GM21529 (cell line): ENCODE results near the gene IMPG2.
"Not testable (repeated sequence)": the region's sequence is repeated elsewhere in the genome, so short reads cannot be mapped to it uniquely, and the experiment has no call there.

Source experiments
- ATAC-seq: cut with Tn5 transposase; IDR thresholded peaks from one replicate; pipeline ENCODE4 v1.9.1; 2021; ENCODE audit not compliant: unreplicated experiment

Gene IMPG2

DNA sequence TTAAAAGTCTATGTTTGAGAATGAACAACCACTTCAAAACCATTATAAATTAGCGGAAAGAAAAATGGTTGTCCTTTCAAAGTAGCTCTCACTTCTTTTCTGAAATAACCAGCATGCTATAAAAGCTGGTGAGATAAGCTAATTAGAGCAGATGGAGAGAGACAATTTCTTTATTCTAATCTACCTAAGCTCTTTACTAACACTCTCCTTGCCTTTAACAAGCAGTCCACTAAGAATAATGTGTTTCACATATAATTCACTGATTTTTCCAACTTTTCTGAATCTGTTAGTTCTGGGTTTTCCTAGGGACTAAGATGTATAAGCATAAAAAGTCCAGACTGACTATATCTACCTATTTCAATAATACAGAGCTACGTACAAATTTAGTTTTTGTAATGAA is at the start of gene IMPG2:
Gene IMPG2 (minus strand): TSS at position 101 of the 400 bp plus-strand sequence. CDS start 203 bp downstream, outside the sequence.
- ATAC-seq: no peak

DNA sequence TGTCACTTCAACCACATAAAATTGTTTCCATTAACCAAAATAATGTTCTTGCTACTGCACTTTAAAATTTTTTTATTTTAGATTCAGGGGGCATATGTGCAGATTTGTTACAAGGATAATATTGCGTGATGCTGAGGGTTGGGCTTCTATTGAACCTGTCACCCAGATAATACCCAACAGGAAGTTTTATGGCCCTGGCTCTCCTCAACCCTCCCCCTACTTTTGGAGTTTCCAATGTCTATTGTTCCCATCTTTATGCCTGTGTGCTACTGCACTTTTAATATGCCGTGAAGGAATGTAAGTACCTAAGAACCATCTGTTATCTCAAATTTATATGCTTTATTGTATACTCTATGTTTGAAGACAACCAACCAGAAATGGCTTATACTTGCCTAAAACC is 42.0 kb upstream of the IMPG2 start:
- no peak for ATAC-seq

DNA sequence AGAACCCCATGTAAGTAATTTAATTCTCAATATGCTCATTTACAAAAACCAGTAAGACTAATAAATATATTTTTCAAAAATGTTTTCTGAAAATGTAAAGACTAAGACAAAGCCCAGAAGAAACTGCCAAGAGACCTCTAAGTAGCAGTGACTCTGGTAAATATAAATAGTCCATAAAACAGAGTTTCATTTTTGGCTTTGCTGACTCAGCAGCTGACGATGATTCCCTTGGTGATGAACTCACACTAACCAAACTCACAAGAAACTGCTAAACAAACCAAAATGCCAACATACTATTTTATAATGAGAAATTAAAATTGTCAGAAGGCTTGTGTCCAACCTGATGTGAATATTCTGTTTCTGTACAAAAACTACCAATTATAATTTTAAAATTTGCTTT is 31.5 kb upstream of the IMPG2 start:
- no peak for ATAC-seq

DNA sequence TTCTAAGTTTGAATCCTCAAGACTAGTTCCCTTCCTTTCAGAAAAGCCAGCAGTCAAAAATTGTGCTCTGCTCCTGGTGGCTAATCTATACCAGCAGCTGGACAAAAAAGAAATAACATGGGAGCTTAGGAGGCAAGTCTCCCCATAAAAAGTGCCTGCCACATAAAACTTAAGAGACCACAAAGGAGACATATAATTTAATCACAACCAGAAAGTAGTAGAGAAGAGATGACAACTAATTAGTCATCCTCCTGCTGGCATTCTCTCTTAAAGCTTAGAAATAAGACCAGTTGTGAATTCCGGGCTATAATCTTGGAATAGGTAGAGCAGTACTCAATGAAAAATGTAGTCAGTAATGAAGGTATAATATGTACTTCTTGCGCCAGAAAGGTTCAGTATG is 20.2 kb upstream of the IMPG2 start:
- no peak for ATAC-seq

DNA sequence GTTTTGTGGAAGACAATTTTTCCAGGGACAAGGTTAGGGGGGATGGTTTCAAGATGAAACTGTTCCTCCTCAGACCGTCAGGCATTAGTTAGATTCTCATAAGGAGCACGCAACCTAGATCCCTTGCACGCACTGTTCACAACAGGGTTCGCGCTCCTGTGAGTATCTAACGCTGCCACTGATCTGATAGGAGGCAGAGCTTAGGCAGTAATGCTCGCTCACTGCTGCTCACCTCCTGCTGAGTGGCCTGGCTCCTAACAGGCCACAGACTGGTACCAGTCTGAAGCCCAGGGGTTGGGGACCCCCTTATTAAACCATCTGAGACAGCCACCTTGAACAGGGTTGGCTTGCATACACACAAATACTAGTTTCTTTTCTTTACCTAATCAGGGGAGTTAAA is 13.5 kb upstream of the IMPG2 start:
- ATAC-seq: no peak

DNA sequence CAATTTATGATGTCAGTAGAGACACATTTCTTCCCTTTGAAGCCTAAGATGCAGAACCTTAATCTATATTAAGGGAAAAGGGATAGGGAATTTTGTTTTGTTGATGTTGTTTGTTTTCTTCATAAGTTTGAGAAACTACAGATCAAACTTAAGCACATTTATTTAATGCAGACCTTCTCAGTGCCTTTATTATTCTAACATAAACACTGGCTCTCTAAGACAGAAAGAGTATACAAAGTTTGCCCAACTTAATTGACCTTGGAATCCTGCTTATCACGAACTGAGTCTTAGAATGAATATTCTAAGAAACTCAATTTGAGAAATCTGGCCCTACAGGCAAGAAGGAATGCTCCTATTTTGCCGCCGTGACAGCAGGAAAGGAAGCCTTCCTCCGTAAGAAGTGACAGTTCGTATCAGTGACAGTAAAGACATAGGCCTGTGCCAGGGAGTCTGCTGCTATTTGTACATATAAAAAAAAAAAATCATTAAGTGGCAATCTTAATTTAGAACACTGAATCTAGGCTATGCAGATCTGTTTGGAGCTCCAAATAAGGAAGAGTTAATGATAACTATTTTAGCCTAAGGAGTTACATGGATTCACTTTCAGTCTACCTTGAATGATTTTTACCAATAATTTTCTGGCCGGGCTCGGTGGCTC is 8.8 kb upstream of the IMPG2 start:
- ATAC-seq: no peak

DNA sequence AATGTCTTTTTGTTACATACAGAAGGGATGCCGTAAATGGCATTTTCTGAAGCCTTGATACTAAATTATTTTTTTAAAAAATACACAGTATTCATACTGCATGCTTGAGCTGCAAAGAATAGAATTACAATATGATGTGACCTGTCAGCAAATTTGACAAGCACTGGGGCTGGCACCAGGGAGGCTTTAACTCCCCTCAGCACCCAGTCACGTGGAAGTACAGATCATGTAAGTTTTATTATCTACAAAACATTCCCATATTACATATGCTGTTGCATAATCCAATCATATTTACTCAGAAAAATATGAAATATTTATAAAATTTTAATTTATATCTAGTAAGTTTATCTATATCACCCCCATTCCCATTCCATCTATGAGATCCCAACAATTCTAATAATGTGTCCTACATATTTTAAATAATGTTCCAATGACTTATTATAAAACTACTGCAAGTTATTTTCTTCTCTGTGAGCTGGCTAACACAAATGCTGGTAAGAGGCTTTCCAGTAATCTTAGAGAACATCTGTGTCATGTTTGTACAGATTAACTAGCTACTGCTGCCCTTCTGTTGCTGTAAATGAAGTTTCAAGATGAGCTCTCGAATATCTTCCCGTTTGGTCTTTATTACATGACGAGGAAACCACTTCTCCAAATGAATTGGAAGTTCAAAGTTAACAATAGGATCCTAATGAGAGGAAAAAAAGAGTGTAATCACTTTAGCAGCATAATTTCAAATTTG is 5.2 kb upstream of the IMPG2 start:
- no peak for ATAC-seq

DNA sequence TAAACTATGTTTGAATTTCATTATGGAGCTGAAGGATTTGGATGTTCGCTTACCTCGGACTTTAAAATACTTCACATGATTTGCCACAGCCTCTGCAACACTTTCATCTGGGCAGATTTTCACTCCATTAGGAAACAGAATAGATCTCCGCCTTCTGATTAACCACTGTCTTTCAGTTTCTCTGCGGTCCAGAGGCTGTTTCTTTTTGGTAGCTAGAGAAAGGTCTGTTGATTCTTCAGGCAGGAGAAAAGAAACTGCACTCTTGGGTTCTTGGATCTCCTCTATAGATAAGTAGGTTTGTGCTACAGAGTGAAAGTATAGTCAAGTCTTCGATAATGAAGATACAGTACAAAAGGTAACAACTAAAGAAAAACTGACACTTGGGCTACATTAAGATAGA is 844 bp downstream of the IMPG2 start:
- ATAC-seq: no peak

DNA sequence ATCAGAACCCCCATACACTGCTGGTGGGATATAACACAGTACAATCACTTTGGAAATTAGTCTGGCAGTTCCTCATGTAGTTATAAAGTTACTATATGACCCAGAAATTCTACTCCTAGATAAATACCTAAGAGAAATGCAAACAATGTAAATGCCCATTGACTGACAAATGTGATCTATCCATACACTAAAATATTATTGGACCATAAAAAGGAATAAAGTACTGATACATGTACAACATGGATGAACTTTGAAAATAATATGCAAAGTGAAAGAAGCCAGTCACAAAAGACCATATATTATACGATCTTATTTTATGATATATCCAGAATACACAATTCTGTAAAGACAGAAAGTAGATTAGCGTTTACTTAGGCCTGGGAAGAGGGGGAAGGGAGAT is 7.8 kb downstream of the IMPG2 start:
- no peak for ATAC-seq

DNA sequence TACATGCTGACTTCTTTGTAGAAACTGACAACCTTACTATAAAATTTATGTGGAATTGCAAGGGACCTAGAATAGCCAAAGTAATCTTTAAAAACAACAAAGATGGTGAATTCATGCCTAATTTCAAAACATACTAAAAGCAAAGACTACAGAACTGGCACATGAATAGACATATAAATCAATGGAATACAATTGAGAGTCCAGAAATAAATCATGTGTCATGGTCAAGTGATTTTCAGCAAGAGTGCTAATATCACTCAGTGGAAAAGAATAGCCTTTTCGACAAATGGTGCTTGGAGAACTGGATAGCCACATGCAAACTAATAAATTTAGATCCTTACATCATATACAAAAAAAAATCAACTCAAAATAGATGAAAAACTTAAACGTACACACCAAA is 8.7 kb downstream of the IMPG2 start:
- ATAC-seq: no peak

DNA sequence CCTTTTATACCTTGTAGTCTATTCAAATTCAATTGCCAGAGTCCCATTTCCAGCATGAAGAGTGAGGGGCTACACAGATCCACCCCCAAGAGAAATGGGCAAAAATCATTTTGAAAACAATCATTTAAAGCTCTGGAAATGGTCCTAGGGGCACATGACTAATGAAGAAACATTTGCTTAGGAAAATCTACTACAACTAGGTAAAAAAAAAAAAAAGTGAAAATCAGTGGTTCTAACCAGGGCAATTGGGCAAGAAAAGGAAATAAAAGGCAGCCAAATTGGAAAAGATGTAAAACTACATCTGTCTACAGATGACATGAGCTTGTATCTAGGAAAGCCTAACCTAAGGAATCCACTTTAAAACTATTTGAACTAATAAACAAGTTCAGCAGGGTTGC is 9.4 kb downstream of the IMPG2 start:
- ATAC-seq: no peak

DNA sequence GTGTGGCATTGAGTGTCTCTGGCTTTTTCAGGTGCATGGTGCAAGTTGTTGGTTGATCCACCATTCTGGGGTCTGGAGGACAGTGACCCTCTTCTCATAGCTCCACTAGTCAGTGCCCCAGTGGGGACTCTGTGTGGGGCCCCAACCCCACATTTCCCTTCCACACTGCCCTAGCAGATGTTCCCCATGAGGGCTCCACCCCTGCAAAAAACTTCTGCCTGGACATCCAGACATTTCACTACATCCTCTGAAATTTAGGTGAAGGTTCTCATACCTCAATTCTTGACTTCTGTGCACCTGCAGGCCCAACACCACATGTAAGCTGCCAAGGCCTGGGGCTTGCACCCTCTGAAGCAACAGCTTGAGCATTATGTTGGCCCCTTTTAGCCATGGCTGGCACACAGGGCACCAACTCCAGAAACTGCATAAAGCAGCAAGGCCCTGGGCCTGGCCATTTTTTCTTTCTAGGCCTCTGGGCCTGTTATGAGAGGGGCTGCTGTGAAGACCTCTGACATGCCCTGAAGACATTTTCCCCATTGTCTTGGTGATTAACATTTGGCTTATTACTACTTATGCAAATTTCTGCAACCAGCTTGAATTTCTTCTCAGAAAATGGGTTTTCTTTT is 12.1 kb downstream of the IMPG2 start:
- ATAC-seq: not testable (repeated sequence)

DNA sequence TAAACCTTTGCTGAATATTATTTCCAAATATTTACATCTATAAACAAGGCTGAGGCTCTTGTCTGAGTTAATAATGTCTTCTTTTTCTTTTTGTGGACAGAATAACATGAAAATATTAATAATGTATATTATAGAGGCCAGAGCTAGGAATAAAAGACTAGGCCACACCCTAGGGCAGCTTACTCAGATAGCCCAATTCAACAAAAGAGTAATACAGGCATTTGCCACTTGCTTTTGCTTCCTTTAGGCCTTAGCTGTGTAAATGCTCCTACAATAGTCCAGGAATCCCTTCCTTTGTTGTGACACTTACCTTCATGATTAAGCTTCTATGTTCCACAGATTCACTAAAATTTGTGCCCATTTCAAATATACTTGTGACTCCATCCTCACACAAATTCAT is 16.5 kb downstream of the IMPG2 start:
- ATAC-seq: no peak

DNA sequence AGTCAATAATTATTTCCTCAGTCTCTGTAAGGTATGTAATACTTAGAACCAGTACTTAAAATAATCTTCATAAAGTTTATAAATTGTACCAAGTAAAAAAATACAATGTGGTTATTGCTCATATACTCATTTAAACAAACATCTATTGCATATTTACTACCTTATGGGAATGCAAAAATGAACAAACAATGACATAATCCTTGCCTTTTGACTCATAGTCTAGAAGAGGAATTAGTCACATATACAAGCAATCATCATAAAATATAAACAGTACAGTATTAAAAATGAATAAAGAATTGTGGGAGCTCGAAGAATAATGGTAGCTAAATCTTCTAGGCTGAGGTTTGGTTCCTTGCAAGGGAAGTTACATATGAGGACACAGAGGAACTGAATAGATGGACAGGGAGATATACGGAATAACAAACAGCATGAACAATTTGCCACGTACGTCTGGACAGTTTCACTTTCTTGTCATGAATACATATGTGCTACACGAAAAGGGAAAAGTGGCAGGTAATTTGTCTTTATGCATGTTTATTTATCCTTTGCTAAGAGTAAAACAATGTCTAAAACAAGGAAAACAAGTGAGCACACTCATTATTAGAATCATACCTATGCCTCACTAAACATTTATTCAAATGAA is 17.2 kb downstream of the IMPG2 start:
- ATAC-seq: no peak

DNA sequence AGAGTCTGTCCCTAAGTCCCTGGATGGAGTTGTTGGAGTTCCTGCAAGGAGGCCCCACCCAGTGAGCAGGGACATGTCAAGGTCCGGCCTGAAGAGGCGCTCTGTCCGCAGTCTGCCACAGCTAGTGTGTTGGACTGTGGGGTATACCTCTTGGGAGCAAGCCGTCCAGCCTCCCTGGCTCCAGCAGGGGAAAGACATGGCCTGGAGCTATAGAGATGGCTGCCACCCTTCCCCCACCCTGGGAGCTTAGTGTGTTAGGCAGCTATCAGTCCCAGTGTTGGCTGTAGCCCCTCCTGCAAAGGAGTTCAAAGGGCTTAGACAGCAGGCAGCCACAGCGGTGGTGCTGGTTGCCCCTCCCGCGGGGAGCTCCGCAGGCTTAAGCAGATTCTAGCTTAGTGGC is 20.3 kb downstream of the IMPG2 start:
- no peak for ATAC-seq

DNA sequence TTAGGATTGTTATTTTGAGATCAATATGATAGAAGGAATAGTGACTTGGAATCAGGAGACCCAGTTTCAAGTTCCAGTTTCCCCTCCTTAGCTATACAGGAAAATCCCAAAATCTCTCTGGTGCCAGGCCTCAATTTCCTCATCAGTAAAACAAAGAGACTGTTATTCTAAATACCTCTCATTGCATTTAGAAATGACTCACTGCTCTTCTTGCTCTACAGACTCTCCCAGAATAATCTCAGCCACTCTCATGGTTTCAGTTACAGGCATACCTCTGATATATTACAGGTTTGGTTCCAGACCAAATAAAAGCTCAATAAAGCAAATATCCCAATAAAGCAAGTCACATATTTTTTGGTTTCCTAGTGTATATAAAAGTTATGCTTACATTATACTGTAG is 28.3 kb downstream of the IMPG2 start:
- ATAC-seq: no peak

DNA sequence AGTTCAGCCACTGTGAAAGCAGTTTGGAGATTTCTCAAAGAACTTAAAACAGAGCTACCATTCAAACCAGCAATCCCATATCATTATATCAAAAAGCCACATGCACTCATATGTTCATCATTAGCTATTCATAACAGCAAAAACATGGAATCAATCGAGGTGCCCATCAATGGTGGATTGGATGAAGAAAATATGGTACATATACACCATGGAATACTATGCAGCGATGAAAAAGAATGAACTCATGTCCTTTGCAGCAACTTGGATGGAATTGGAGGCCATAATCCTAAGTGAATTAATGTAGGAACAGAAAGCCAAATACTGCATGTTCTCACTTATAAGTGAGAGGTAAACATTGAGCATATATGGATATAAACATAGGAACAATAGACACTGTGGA is 32.1 kb downstream of the IMPG2 start:
- no peak for ATAC-seq

DNA sequence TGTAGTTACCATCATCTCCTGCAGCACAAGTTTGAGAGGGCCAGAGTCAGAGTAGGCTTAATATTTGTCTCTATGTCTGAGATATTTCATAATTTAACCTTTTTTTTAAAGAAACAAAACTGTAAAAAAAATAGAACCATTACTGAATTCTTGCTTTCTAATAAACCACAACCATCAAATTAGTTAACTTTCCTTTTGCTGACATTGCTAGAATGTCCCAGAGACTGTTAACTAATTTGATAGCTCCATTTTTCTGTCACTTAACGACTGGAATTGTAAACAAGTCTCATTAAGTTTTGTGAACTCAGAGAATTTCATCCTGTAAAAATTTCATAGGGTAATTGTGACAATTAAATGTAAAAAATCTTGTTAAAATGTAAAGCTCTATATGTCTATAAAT is 35.6 kb downstream of the IMPG2 start:
- no peak for ATAC-seq

DNA sequence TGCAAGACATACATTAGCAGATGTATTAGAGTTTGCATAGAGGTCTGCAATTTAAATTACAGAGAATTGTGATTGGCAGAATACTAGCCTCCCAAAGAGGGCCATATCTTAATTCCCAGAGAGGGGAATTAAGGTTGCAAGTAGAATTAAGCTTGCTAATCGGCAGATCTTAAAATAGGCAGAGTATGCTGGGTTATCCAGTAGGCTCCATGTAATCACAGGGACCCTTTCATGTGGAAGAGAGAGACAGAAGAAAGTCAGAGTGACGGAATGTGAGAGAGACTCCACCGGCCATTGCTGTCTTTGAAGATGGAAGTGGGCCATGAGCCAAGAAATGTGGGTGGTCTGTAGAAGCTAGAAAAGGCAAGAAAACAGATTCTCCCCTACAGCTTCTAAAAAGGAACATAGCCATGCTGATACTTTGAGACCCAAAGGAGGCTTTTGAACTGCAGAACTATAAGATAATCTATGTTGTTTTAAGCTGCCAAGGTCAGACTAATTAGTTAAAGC is 38.8 kb downstream of the IMPG2 start:
- no peak for ATAC-seq

DNA sequence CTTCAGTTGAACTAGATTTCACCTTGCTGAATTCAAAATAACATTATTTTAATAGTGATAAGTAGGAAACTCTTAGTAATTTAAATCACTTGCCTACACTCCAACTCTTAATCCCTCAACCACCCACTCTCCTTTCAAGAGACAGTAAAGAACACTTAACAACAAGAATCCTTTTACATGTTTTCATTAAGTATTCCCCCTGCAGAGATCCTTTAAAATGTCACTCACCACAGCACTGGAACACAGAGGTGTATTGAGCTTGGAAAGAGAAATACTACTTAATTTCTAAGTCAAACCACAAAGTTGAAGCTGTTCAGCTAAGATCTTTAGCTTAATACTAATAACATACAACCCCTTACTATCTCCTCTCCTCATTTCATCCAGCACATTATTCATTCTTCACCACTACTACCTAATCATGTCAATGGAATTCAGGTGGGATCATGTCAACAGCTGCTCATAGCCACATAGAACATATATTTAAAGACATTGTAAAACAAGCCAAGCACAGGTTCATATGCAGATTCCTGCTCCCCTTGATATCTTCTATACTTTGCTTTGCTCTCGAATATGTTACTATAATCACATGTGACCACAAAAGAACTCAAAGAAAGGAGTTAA is 40.5 kb downstream of the IMPG2 start:
- ATAC-seq: no peak

DNA sequence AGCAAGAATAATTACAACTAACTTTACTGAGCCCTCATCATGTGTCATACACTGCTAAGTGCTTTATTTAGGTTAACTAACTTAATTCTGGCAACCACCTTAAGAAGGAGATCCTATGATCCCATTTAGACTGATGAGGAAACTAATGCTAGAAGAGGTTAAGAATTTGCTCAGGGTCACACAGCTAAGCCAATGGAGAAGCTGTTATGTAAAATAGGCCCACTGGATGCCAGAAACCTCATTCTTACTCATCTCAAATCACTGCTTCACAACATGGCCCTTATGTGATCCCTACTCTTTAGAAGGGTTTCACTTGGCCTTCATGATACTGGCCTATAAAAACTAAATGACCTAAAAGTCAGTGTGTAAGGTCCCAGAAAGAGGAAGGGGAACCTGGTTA is 41.2 kb downstream of the IMPG2 start:
- ATAC-seq: no peak
